Choroid plexus epithelial cell (primary cell): ENCODE measurements around the gene METTL22.
A peak's percentile ranks its signal among the peaks of the same experiment; 100 is the strongest.
"Not testable (repeated sequence)": the region's sequence is repeated elsewhere in the genome, so short reads cannot be mapped to it uniquely, and the experiment has no call there.

Experiments used
- DNase-seq: peaks from one replicate; pipeline ENCODE4 v3.0.0-alpha.2; 2010; ENCODE audit warnings: low read depth
- H3K4me3 ChIP-seq: 2 replicates; pipeline ENCODE4 v1.5.1; 2011; ENCODE audit warnings: low read depth, mild to moderate bottlenecking, control low read depth, low read length, moderate library complexity
- TF ChIP-seq, protein P1 (sequence below): conservative IDR thresholded peaks from 2 replicates; pipeline ENCODE4 v1.5.1; 2011; ENCODE audit warnings: low read depth, mild to moderate bottlenecking, control low read depth, inconsistent platforms, low read length, moderate library complexity

The METTL22 gene

GRCh38 chr16:8649829-8650554 lies 28.5 kb downstream of the METTL22 start:
- TF ChIP-seq, protein P1, sequence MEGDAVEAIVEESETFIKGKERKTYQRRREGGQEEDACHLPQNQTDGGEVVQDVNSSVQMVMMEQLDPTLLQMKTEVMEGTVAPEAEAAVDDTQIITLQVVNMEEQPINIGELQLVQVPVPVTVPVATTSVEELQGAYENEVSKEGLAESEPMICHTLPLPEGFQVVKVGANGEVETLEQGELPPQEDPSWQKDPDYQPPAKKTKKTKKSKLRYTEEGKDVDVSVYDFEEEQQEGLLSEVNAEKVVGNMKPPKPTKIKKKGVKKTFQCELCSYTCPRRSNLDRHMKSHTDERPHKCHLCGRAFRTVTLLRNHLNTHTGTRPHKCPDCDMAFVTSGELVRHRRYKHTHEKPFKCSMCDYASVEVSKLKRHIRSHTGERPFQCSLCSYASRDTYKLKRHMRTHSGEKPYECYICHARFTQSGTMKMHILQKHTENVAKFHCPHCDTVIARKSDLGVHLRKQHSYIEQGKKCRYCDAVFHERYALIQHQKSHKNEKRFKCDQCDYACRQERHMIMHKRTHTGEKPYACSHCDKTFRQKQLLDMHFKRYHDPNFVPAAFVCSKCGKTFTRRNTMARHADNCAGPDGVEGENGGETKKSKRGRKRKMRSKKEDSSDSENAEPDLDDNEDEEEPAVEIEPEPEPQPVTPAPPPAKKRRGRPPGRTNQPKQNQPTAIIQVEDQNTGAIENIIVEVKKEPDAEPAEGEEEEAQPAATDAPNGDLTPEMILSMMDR: no peak
- H3K4me3 ChIP-seq: no peak overlapping the region
- no peak for DNase-seq

GRCh38 chr16:8651958-8652357 lies 30.5 kb downstream of the METTL22 start:
- TF ChIP-seq, protein P1: peak; percentile 71
- peak; percentile 48 for DNase-seq
- H3K4me3 ChIP-seq: not testable (repeated sequence)

DNA sequence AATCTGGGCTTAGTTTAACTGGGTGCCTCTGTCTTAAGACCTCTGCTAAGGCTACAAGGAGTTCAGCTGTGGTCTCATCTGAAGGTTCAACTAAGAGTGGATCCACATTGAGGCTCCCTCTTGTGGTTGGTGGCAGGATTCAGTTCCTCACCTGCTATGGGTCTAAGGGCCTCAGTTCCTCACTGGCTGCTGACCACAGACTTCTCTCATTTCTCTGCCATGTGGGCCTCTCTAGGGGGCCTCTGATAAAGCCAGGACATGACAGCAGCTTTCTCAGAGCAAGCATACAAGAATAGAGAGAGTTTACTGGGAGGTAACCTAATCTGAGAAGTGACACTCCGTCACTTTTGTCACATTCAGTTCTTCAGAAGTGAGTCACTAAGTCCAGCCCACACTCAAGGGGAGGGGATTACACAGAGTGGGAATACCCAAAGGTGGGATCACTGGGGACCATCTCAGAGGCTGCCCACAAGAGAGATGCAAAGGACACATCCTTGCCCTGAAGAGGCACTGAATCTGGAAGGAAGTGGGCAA lies 33.8 kb downstream of the METTL22 start:
- no peak overlapping the region for H3K4me3 ChIP-seq
- TF ChIP-seq, protein P1: peak; percentile 72
- peak; percentile 63 for DNase-seq

DNA sequence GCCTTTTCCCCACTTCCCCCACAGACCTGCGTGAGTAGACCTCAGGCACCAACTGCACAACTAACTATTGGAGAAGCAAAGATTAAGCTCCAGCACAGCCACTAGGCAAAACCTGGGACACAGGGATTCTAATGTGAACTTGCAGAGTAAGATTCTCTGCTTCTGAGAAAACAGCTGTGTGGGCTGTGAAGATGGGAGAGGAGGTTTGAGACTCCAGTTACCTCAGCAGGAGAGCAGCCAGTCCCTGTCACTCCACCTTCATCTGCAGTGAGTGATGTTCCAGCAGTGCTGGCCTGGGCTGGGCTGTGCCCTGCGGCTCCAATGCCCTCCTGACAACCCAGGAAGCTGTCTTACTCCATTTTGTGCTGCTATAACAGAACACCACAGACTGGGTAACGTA lies 34.9 kb downstream of the METTL22 start:
- H3K4me3 ChIP-seq: no peak overlapping the region
- no peak for DNase-seq
- TF ChIP-seq, protein P1: no peak

GRCh38 chr16:8660841-8661301 lies 39.4 kb downstream of the METTL22 start:
- TF ChIP-seq, protein P1: peak; percentile 89
- DNase-seq: peak; percentile 73
- no peak overlapping the region for H3K4me3 ChIP-seq

- no peak overlapping the region for H3K4me3 ChIP-seq
- TF ChIP-seq, protein P1: no peak
- no peak for DNase-seq
Measured at GRCh38 chr16:8661703-8662102, 40.2 kb downstream of the METTL22 start.
